H9 (cell line): ENCODE data around the gene ATP13A4. TPM values are rescaled to one million over a fixed set of nuclear protein-coding genes. Genes with fewer than 3 reads are reported as not detected.

ENCODE experiments used
- DNase-seq: peaks from one replicate; pipeline ENCODE4 v3.0.0-alpha.2; 2017
- H2AFZ ChIP-seq: one replicate; pipeline ENCODE4 v1.6.1; 2013; ENCODE audit warnings: mild to moderate bottlenecking, low read length, control low read depth, moderate library complexity
- H2AK5ac ChIP-seq: 2 replicates; pipeline ENCODE4 v1.6.1; 2013; ENCODE audit warnings: low read length, control low read depth, mixed read lengths; ENCODE audit not compliant: insufficient read length
- H2BK120ac ChIP-seq: one replicate; pipeline ENCODE4 v1.6.1; 2013; ENCODE audit warnings: low read depth, mild to moderate bottlenecking, low read length, control low read depth, inconsistent platforms; ENCODE audit not compliant: poor library complexity, severe bottlenecking
- H2BK12ac ChIP-seq: 2 replicates; pipeline ENCODE4 v1.6.1; 2013; ENCODE audit warnings: low read length, control low read depth, mixed read lengths, low read depth; ENCODE audit not compliant: insufficient read length
- H2BK15ac ChIP-seq: 2 replicates; pipeline ENCODE4 v1.6.1; 2013; ENCODE audit warnings: low read depth, low read length, control low read depth
- H2BK20ac ChIP-seq: one replicate; pipeline ENCODE4 v1.6.1; 2013; ENCODE audit warnings: low read depth, mild to moderate bottlenecking, low read length, control low read depth, inconsistent platforms; ENCODE audit not compliant: poor library complexity, severe bottlenecking
- H2BK5ac ChIP-seq: 2 replicates; pipeline ENCODE4 v1.6.1; 2013; ENCODE audit warnings: low read length, control low read depth, mixed read lengths; ENCODE audit not compliant: insufficient read length
- H3K14ac ChIP-seq: 2 replicates; pipeline ENCODE4 v1.6.1; 2013; ENCODE audit warnings: low read length, control low read depth; ENCODE audit not compliant: insufficient read depth
- H3K18ac ChIP-seq: 2 replicates; pipeline ENCODE4 v1.6.1; 2013; ENCODE audit warnings: low read depth, mild to moderate bottlenecking, mixed read lengths, low read length, control low read depth; ENCODE audit not compliant: insufficient read length
- H3K23ac ChIP-seq: 2 replicates; pipeline ENCODE4 v1.6.1; 2013; ENCODE audit warnings: low read length, control low read depth, mixed read lengths, low read depth; ENCODE audit not compliant: insufficient read length
- H3K23me2 ChIP-seq: 2 replicates; pipeline ENCODE4 v1.6.1; 2013; ENCODE audit warnings: low read depth, mild to moderate bottlenecking, mixed read lengths, low read length, control low read depth; ENCODE audit not compliant: insufficient read length, poor library complexity, severe bottlenecking
- H3K27ac ChIP-seq: 2 replicates; pipeline ENCODE4 v1.5.1; 2013; ENCODE audit warnings: low read length, control low read depth, mixed read lengths, low read depth; ENCODE audit not compliant: insufficient read length
- H3K27me3 ChIP-seq: 2 replicates; pipeline ENCODE4 v1.6.1; 2013; ENCODE audit warnings: low read length, control low read depth, inconsistent platforms; ENCODE audit not compliant: insufficient read depth
- H3K4ac ChIP-seq: 2 replicates; pipeline ENCODE4 v1.6.1; 2013; ENCODE audit warnings: low read depth, mild to moderate bottlenecking, control low read depth, inconsistent platforms, low read length, moderate library complexity
- H3K4me1 ChIP-seq: 2 replicates; pipeline ENCODE4 v1.6.1; 2013; ENCODE audit warnings: low read length, control low read depth, inconsistent platforms; ENCODE audit not compliant: insufficient read depth
- H3K4me2 ChIP-seq: 2 replicates; pipeline ENCODE4 v1.6.1; 2013; ENCODE audit warnings: low read length, control low read depth, mixed read lengths; ENCODE audit not compliant: insufficient read length, insufficient read depth
- H3K56ac ChIP-seq: 2 replicates; pipeline ENCODE4 v1.6.1; 2013; ENCODE audit warnings: low read depth, mild to moderate bottlenecking, mixed read lengths, low read length, control low read depth; ENCODE audit not compliant: insufficient read length
- H3K79me1 ChIP-seq: 2 replicates; pipeline ENCODE4 v1.6.1; 2013; ENCODE audit warnings: low read depth, mild to moderate bottlenecking, moderate library complexity, low read length, control low read depth, inconsistent platforms; ENCODE audit not compliant: insufficient read depth, poor library complexity, severe bottlenecking
- H3K79me2 ChIP-seq: 2 replicates; pipeline ENCODE4 v1.6.1; 2013; ENCODE audit warnings: low read length, control low read depth, inconsistent platforms; ENCODE audit not compliant: insufficient read depth
- H3K9ac ChIP-seq: 2 replicates; pipeline ENCODE4 v1.6.1; 2013; ENCODE audit warnings: low read length, control low read depth, mixed read lengths; ENCODE audit not compliant: insufficient read length; ENCODE audit errors: extremely low read depth
- H3K9me3 ChIP-seq: one replicate; pipeline ENCODE4 v1.6.1; 2013; ENCODE audit warnings: low read depth, low read length, inconsistent platforms; ENCODE audit not compliant: control insufficient read depth
- H3T11ph ChIP-seq: one replicate; pipeline ENCODE4 v1.6.1; 2013; ENCODE audit warnings: mild to moderate bottlenecking, low read length, control low read depth, inconsistent platforms
- H4K20me1 ChIP-seq: one replicate; pipeline ENCODE4 v1.6.1; 2013; ENCODE audit not compliant: control insufficient read depth, insufficient read length, insufficient read depth
- H4K5ac ChIP-seq: 2 replicates; pipeline ENCODE4 v1.6.1; 2013; ENCODE audit warnings: low read depth, mild to moderate bottlenecking, mixed read lengths, low read length, control low read depth; ENCODE audit not compliant: insufficient read length
- H4K8ac ChIP-seq: replicated peaks from 2 replicates; pipeline ENCODE4 v1.6.1; 2013; ENCODE audit warnings: low read length, control low read depth, mixed read lengths, low read depth; ENCODE audit not compliant: insufficient read length
- H4K91ac ChIP-seq: 2 replicates; pipeline ENCODE4 v1.6.1; 2013; ENCODE audit warnings: low read depth, mild to moderate bottlenecking, moderate library complexity, mixed read lengths, low read length, control low read depth; ENCODE audit not compliant: insufficient read length
- H3K27ac Mint-ChIP-seq, 3 experiments: 2 replicates in 2 of 3; 3 replicates in 1 of 3; pipeline ENCODE4 v1.8.0; 2020 to 2021; ENCODE audit warnings: mixed read lengths in 3 of 3, mild to moderate bottlenecking in 1 of 3, moderate library complexity in 1 of 3
- H3K27me3 Mint-ChIP-seq: 2 replicates; pipeline ENCODE4 v1.8.0; 2021; ENCODE audit warnings: low read depth, mild to moderate bottlenecking, moderate library complexity, mixed read lengths
- H3K36me3 Mint-ChIP-seq, 3 experiments: 2 replicates in 2 of 3; 3 replicates in 1 of 3; pipeline ENCODE4 v1.8.0; 2020 to 2021; ENCODE audit warnings: low read depth in 3 of 3, mixed read lengths in 3 of 3; ENCODE audit not compliant: insufficient read depth in 1 of 3
- H3K4me1 Mint-ChIP-seq, 2 experiments: 2 replicates each; pipeline ENCODE4 v1.8.0; 2020; ENCODE audit warnings: mixed read lengths in 2 of 2
- H3K4me3 Mint-ChIP-seq, 2 experiments: 2 replicates in 1 of 2; 3 replicates in 1 of 2; pipeline ENCODE4 v1.8.0; 2020 to 2021; ENCODE audit warnings: mild to moderate bottlenecking in 2 of 2, mixed read lengths in 2 of 2, moderate library complexity in 1 of 2
- H3K9me3 Mint-ChIP-seq, 2 experiments: 2 replicates in 1 of 2; 3 replicates in 1 of 2; pipeline ENCODE4 v1.8.0; 2020; ENCODE audit warnings: mild to moderate bottlenecking in 2 of 2, mixed read lengths in 2 of 2, moderate library complexity in 1 of 2
- CTCF ChIP-seq: fragments of 200-600 bp; sonication (generic); conservative IDR thresholded peaks from 3 replicates; pipeline ENCODE4 v1.8.0; 2021; ENCODE audit warnings: antibody characterized with exemption, mild to moderate bottlenecking
- WGBS: extraction: QIAGEN DNeasy Blood & Tissue Kit; methylation state at CpG from one replicate; pipeline ENCODE4 v1.1.7; 2013; ENCODE audit warnings: missing lambda C conversion rate, low lambda C conversion rate, mixed read lengths; ENCODE audit not compliant: insufficient read length; ENCODE audit errors: extremely low coverage; 5-methylcytosine and 5-hydroxymethylcytosine counted together
- total RNA-seq: library from RNA; stranded (reverse); gene quantifications from 2 replicates; pipeline ENCODE4 v1.2.1, GENCODE V29; 2021

The ATP13A4 gene
- total RNA-seq, 1 experiment from 2014 or later = 0.13 TPM

GRCh38 chr3:193481436-193481835 lies 73.3 kb downstream of the ATP13A4 start:
- Histone ChIP-seq H4K5ac (no peak overlapping the region), H2BK12ac (no peak overlapping the region), H4K20me1 (no peaks in the 10 kb centered on the region), H3K9ac (no peak overlapping the region), H2BK120ac (no peak overlapping the region), H2BK20ac (no peak overlapping the region), H4K8ac (no peak overlapping the region), H3K18ac (no peak overlapping the region), H3K4me2 (no peak overlapping the region), H2AK5ac (no peak overlapping the region), H3K23ac (no peak overlapping the region), H4K91ac (no peak overlapping the region), H2BK5ac (no peak overlapping the region), H2BK15ac (no peak overlapping the region), H3T11ph (no peak overlapping the region), H3K79me2 (no peaks in the 10 kb centered on the region), H3K56ac (no peak overlapping the region), H3K79me1 (no peaks in the 10 kb centered on the region), H3K4ac (no peak overlapping the region), H3K9me3 (no peaks in the 10 kb centered on the region), H3K27ac (no peak overlapping the region), H3K27me3 (no peaks in the 10 kb centered on the region), H2AFZ (no peak overlapping the region), H3K23me2 (no peaks in the 10 kb centered on the region), H3K14ac (no peak overlapping the region), H3K4me1 (no peaks in the 10 kb centered on the region)
- H3K4me3 Mint-ChIP-seq = no peak overlapping the region
- no CpG with 5 or more reads among the region's 1 CpG for WGBS
- no peaks in the 10 kb centered on the region for H3K4me1 Mint-ChIP-seq
- no peak for TF ChIP-seq CTCF
- no peak for DNase-seq
- no peaks in the 10 kb centered on the region; a peak in 1 of 7 replicates for H3K36me3 Mint-ChIP-seq
- no peak overlapping the region for H3K27ac Mint-ChIP-seq
- no peaks in the 10 kb centered on the region; the same call in 1 of the 2 replicates for H3K27me3 Mint-ChIP-seq
- peaks cover 0 to 1% of the 10 kb centered on the region in 2 experiments; a peak in 2 of 5 replicates for H3K9me3 Mint-ChIP-seq
